SHP77 treated with DMSO at 0.1 percent for 48 hours (cell line): ENCODE data around the gene IKZF3.
"Not testable (repeated sequence)": the region's sequence is repeated elsewhere in the genome, so short reads cannot be mapped to it uniquely, and the experiment has no call there.

Experiments used
- DNase-seq: peaks from one replicate; lab custom pipeline; 2025; lab: John Stamatoyannopoulos, UW

Gene IKZF3

DNA sequence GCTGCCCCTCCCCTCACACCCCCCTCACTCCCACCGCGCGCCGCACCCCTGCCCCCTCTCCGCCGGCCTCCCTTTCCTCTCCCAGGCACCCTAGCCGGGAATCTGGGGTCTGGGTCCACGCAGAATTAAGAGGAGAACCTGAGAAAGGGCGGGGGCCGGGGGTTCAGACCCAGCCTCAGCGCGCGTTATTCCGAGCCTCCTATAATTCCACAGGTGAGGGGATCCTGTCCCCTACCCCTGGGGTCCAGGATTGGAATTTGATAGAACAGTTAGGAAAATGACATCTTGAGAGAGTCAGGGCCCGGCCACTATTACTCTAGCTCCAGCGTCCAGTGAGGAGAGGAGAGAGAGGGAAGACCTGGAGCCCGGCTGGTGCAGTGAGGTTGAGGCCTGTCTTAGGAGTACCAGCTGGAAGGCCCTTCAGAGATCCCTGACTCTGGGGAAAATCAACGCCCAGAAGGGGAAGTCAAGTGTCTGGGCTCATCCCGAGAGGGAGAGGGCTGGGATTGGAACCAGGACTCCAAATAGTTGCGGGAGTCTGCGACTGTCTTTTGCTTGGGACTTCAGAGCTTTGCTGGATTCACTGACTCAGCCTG is 109.1 kb downstream of the IKZF3 start:
- DNase-seq: no peak

DNA sequence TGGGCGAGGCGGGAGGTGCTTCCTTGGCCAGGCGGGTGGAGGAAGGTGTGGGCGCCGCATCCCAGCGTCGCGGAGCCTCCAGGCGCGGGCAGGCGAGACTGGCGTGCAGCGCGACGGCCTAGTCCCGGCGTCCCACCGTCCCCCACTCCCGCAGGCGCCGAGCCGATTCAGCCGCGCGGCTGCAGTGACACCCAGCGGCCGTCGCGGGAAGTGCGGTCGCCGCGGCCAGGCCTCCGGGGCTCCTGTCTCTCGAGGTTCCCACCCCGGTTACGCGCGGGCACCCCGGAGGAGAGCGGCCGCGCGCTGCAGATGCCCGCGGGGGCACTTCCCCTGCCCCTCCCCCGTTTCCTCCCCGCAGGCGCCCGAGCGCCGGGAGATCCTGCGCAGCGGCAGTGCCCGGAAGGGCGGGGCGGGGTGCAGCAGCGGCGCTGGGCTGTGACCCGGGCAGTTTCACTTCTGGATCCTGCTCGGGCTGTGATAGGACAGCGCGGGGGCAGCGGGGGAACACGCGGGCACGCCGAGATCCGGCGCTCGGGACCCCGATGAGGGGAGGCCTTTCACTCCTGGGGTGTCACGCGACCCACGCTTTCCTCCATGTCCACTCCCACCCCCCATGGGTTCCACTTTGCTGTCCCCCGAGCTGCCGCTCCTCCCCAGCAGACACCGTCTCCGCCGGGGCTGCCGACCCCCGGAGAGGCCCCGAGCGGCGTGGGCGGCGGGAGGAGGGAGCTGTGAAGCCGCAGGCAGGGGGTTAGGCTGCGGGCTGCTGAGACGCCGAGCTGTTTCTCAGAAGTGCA is 109.8 kb downstream of the IKZF3 start:
- DNase-seq: peak; percentile 42

GRCh38 chr17:39753514-39754160 is 110.5 kb downstream of the IKZF3 start:
- no peak for DNase-seq

- no peak for DNase-seq
Measured at GRCh38 chr17:39752241-39752881, 111.8 kb downstream of the IKZF3 start.

DNA sequence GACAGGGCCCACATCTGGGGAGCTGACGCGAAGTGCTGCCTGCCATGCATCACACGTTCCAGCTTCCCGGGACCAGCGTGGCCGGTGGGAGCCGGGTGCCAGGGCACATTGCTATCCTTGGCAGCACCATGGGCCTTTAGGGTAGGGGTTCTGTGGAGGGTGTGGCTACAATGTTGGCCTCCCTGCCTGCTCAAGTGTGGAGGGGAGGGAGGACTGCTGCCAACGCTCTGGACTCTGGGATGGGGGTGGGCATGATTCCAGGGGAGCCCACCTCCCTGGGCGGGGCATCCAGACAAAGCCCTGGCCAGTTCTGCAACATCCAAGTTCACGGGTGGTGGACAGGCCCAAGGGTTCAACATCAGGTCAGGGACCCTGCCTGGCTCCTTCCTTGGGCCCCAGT is 112.5 kb downstream of the IKZF3 start:
- no peak for DNase-seq

GRCh38 chr17:39751016-39751543 is 113.0 kb downstream of the IKZF3 start:
- DNase-seq: no peak

DNA sequence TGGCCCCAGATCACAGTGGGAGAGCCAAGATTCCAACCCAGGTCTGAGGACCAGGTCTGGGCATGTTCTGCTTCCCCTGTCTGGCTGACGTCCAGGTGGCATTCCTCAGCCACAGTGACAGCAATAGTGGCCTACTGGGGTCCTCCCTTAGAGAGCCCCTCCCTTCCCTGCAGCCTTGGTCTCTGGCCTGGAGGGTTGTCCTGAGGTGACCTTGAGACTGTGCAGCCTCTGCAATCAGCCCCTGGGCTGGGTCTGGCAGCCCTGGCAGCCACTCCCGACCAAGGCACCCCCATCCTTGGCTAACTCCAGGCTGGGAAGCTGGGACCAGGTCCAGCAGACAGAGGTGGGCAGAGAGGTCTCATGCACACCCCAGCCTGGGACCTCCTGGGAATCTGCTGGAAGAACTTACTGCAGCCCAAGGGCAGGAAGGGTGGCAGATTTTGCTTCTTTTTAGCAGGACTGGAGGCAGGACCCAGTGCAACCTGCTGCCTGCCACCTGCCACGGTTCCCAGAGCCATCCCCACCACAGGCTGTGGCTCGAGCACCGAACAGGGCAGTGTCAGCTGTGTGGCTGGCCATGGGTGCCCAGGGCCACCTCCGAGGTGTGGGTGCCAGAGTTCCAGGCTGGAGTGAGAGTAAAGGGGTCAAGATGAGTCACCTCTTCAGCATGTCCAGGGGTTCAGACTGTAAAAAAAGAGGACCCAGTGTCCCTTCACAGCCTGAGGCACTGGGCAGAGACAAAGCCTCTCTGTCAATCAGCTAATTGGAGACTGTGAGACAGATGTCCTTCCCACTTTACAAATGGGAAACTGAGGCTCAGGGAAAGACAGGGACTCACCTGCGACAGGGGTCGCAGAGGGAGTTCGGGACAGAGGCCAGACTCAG is 113.7 kb downstream of the IKZF3 start:
- no peak for DNase-seq

DNA sequence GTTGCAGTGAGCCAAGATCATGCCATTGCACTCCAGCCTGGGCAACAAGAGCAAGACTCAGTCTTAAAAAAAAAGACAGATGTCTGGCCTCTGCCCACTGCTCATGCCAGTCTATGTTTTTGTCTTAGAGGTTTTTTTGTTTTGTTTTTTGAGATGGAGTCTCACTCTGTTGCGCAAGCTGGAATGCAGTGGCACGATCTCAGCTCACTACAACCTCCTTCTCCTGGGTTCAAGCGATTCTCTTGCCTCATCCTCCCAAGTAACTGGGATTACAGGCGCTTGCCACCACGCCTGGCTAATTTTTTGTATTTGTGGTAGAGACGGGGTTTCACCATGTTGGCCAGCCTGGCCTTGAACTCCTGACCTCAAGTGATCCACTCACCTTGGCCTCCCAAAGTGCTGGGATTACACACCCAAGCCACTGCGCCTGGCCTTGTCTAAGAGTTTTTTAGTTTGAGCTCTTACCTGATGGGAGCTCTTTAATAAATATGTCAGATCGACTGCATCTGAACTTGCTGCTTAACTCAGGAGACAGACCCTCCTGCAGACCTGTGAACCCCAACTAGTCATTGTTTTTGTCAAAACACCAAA is 115.6 kb downstream of the IKZF3 start:
- not testable (repeated sequence) for DNase-seq

- DNase-seq: no peak
Measured at GRCh38 chr17:39747745-39748144, 116.4 kb downstream of the IKZF3 start.

DNA sequence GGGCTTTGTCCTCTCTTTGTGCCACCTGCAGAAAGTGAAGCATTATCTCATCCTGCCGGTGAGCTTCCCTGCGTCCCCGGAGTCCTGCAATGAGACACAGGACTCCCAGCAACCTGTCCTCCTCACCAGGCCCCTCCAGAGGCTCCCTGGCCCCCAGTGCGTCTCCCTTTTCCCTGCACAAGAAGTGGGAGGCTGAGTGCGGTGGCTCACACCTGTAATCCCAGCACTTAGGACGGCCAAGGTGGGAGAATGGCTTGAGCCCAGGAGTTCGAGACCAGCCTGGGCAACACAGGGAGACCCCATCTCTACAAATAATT is 118.0 kb downstream of the IKZF3 start:
- DNase-seq: no peak

DNA sequence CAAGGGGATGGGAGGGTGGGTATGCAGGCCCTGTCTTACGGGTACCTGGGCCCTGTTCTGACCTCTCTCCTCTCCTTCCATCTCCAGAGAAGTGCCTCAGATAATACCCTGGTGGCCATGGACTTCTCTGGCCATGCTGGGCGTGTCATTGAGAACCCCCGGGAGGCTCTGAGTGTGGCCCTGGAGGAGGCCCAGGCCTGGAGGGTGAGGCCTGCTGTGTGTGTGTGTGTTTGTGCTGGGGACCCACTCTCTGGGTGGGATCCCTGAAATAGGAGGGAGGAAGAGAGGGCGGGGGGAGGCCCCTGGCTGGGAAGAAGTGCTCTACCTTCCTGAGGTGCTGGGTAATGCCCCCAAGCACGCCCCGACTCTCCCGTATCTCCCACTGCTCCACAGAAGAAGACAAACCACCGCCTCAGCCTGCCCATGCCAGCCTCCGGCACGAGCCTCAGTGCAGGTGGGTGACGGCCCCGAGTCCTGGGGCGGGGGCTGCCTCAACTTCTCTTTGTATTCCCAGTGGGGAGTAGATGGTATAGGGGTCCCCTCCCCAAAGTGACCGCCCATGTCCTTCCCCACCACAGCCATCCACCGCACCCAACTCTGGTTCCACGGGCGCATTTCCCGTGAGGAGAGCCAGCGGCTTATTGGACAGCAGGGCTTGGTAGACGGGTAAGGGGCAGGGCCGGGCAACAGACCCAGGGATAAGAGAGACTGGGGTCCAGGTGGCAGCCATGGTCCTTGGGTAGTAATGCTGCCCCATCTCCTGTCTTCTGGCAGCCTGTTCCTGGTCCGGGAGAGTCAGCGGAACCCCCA is 118.6 kb downstream of the IKZF3 start:
- no peak for DNase-seq

DNA sequence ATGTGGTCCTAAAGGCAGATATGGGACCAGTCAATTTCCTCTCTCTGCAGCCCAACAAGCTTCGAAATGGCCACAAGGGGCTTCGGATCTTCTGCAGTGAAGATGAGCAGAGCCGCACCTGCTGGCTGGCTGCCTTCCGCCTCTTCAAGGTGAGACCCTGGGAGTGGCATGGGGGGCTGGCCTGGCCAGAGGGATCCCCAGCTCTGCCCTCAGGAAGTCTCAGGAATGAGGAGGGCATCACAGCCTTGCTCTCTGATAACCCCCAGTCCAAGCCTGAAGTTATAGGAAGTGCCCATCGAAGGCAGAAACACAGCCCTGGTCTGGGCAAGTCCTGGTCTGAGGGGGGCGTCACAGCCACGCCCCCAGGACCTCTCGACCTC is 119.3 kb downstream of the IKZF3 start:
- no peak for DNase-seq

DNA sequence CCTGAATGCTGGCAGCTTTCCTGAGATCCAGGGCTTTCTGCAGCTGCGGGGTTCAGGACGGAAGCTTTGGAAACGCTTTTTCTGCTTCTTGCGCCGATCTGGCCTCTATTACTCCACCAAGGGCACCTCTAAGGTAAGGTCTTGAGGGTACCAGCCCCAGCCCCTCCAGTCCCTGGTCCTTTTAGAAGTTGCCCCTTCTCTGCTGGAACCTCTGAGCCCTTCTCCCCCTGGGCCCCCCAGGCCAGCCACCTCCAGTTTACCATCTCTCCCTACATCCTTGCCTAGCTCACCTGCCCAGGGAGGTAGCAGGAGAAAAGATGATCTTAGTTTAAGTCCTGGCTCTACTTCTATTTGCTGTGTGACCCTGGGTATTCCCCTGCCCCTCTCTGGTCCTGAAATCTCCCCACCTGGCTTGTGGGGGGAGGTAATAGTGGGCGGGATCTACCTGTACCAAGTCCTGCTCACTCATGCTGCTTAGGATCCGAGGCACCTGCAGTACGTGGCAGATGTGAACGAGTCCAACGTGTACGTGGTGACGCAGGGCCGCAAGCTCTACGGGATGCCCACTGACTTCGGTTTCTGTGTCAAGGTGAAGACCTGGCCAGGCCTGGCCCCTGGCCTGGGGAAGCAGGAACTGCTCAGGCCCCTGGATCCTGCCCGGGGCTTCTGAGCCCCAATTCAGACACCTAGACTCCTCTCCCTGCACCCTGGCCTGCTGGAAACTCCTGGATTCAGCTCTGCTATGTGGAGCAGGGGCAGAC is 119.9 kb downstream of the IKZF3 start:
- DNase-seq: no peak

GRCh38 chr17:39742856-39743436 is 121.2 kb downstream of the IKZF3 start:
- DNase-seq: no peak

- DNase-seq: no peak
Measured at GRCh38 chr17:39742126-39742855, 121.8 kb downstream of the IKZF3 start.

DNA sequence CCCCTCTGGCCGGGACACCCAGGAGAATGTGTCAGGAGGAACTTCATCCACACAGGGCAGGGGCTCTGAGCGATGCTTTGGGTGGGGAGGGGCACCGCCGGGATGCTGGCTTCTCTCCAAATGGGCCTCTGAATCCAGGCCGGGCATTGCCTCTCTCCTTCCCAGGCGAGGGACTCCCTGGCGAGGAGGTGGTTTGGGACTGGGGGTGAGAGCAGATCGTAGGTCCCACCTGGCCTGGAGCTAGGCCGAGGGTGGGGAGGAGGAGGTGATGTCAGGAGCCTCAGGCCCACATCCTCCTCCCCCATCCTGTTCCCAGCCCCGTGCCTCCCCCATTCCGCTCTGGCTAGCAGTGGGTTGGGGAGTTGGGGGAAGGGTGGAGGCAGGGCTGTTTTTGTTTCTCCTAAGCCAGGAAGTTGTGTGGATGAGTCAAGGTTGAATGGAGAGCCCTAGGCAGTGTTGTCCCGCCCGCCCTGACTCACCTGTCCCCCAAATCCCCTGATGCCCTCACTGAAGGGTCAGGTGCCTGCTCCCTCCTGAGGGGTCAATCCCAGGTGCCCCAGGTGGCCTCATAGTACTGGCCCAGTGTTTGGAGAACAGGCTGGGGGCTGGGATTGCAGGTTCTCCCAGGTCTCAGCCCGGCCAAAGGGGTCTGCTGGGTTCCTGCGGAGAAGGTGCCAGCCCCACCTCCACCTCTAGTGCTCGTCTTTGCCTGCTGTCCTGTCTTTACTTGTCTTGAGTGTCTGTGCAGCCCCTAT is 123.6 kb downstream of the IKZF3 start:
- no peak for DNase-seq

DNA sequence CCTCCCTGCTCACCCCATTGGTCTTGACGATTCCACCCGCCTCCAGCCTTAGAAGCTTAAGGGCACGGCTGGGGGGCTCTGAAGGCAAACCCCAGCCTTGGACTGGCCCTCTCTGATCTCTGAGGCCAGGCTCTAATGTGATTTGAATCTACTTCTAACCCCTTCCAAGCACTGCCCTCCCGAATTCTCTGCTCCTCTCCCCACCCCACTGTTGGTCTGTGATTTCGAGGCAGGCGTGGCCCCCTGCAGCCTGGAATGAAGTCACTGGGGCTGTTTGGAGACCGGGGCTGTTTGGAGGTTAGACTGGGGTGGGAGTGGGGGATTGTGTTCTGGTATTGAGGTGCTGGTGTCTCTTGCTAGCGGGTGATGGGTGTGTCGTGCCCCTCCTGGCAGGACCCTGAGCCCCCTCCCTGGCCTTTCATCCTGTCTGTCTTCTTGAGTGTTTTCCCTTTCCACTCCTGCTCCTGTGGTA is 124.2 kb downstream of the IKZF3 start:
- DNase-seq: no peak
